GM15510 (cell line): Measurements from ENCODE around the gene METTL25.

Source experiments
- POLR2A ChIP-seq: IDR thresholded peaks from 3 replicates; pipeline ENCODE4 v1.6.1; 2011; ENCODE audit warnings: borderline replicate concordance; ENCODE audit not compliant: insufficient read length; ENCODE audit errors: extremely low read depth

Gene METTL25

GRCh38 chr12:82474798-82475184 lies 116.5 kb downstream of the METTL25 start:
- no peak for TF ChIP-seq POLR2A

GRCh38 chr12:82475211-82475610 lies 116.9 kb downstream of the METTL25 start:
- TF ChIP-seq POLR2A = no peak

- no peak for TF ChIP-seq POLR2A
These were observed 118.2 kb downstream of the METTL25 start for GRCh38 chr12:82476511-82476910.

- TF ChIP-seq POLR2A = no peak
These were observed 121.2 kb downstream of the METTL25 start for GRCh38 chr12:82479511-82479910.

GRCh38 chr12:82480606-82481005 lies 122.3 kb downstream of the METTL25 start:
- no peak for TF ChIP-seq POLR2A

GRCh38 chr12:82481954-82482353 lies 123.6 kb downstream of the METTL25 start:
- TF ChIP-seq POLR2A = no peak

- no peak for TF ChIP-seq POLR2A
These were observed 128.4 kb downstream of the METTL25 start for GRCh38 chr12:82486524-82487235.

GRCh38 chr12:82504409-82504808 lies 146.1 kb downstream of the METTL25 start:
- no peak for TF ChIP-seq POLR2A

GRCh38 chr12:82505150-82505549 lies 146.8 kb downstream of the METTL25 start:
- TF ChIP-seq POLR2A = no peak

- TF ChIP-seq POLR2A = no peak
These were observed 149.4 kb downstream of the METTL25 start for GRCh38 chr12:82507686-82508085.

- TF ChIP-seq POLR2A = no peak
These were observed 152.1 kb downstream of the METTL25 start for GRCh38 chr12:82510386-82510785.

GRCh38 chr12:82514880-82515279 lies 156.6 kb downstream of the METTL25 start:
- no peak for TF ChIP-seq POLR2A

GRCh38 chr12:82515652-82516051 lies 157.3 kb downstream of the METTL25 start:
- no peak for TF ChIP-seq POLR2A

- TF ChIP-seq POLR2A = no peak
These were observed 158.7 kb downstream of the METTL25 start for GRCh38 chr12:82517027-82517426.

- no peak for TF ChIP-seq POLR2A
These were observed 159.5 kb downstream of the METTL25 start for GRCh38 chr12:82517808-82518207.

GRCh38 chr12:82519510-82519909 lies 161.2 kb downstream of the METTL25 start:
- TF ChIP-seq POLR2A = no peak

GRCh38 chr12:82522285-82522684 lies 164.0 kb downstream of the METTL25 start:
- no peak for TF ChIP-seq POLR2A
